IPS-18c (cell line): ENCODE data around the gene GJB3.
A peak's percentile ranks its signal among the peaks of the same experiment; 100 is the strongest.
"Not testable (repeated sequence)": the region's sequence is repeated elsewhere in the genome, so short reads cannot be mapped to it uniquely, and the experiment has no call there.

Source experiments
- H3K4me3 ChIP-seq: 2 replicates; pipeline ENCODE4 v1.7.0; 2013; ENCODE audit warnings: low read depth, mild to moderate bottlenecking, low read length, moderate library complexity; ENCODE audit not compliant: insufficient read depth
- H3K9me3 ChIP-seq: one replicate; pipeline ENCODE4 v1.6.1; 2013; ENCODE audit warnings: mild to moderate bottlenecking, low read length, moderate library complexity; ENCODE audit not compliant: control insufficient read depth, insufficient read depth

The GJB3 gene

DNA sequence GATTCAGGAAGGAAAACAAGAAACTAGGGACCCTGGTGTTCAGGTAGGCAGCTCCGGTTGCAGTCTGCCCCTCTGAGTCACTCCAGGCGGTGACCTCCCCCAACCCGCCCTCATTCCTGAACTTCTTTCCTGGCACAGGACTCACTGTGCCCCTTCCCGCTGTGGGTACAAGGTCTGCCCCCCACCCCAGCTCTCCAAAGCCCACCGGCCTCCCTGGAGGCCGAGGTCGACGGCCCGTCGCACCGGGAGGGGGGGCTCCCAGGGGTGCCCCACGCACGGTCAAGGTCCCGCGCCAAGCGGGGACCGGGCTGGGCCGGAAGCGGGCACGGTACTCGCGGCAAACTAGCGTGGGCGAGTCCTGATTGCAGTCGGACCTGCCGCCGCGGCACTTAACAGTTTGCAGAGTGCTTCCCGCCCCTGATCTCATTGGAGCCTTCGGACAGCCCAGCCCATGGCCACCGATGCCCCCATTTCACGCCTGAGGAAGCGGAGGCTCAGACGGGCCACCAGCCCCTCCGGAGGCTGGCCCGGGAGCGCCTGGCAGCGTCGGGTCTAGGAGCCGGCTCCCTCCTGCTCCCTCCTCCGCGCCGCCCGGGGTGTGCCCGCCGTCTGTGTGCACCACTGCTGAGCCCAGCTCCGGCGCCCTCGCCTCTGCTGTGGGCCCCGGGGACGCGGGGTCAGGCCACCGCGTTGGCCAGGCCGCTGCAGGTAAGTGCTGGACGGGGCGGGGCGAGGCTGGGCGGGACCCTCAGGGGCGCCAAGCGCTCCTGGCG, at the start of gene GJB3:
GJB3 (plus strand) TSS at position 144 of the 773 bp plus-strand sequence. CDS start 3,549 bp downstream, outside the sequence.
- Histone ChIP-seq H3K9me3 (no peaks in the 10 kb centered on the region), H3K4me3 (peak within 1 kb of the TSS; percentile 63)

DNA sequence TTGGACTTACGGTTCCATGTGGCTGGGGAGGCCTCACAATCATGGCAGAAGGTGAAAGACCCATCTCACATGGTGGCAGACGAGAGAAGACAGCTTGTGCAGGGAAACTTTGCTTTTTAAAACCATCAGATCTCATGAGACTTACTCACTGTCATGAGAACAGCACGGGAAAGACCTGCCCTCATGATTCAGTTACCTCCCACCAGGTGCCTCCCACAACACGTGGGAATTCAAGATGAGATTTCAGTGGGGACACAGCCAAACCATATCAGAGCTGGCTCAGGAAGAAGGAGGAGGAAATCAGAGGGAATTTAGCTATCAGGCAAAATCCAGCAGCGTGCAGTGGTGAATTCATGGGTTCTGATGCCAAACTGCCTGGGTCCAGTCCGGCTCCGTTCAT, 48.2 kb upstream of the GJB3 start:
- not testable (repeated sequence) for H3K4me3 ChIP-seq

DNA sequence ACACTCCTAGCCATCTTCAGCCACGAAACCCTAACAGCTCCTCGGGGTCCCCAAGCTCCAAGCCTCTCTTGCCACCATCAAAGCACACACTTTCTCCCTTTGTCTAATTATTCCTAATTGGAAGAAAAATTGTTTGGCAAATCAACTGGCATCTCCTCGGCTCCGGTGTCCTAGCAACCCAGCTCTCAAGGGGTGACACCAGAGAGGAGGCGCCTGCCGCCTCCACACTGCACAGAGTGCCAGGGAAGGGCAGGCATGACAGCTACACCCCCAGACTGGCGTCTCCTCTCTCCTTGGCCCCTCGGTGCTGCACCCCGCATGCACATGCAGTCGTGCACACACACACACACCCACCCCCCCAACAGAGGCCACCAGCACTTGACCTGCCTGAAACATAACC, 44.3 kb upstream of the GJB3 start:
- H3K9me3 ChIP-seq = no peaks in the 10 kb centered on the region
- no peak overlapping the region for H3K4me3 ChIP-seq

More for the DNA sequence above, 48.2 kb upstream of the GJB3 start:
- not testable (repeated sequence) for H3K9me3 ChIP-seq

- not testable (repeated sequence) for H3K4me3 ChIP-seq, H3K9me3 ChIP-seq
Measured at GRCh38 chr1:34737236-34737635, 43.8 kb upstream of the GJB3 start.

GRCh38 chr1:34739613-34740012, 41.4 kb upstream of the GJB3 start:
- H3K9me3 ChIP-seq = peaks cover 3% of the 10 kb centered on the region
- no peak overlapping the region for H3K4me3 ChIP-seq

- H3K9me3 ChIP-seq = peaks cover 3% of the 10 kb centered on the region
- H3K4me3 ChIP-seq = no peak overlapping the region
Measured at GRCh38 chr1:34740161-34740868, 40.7 kb upstream of the GJB3 start.

DNA sequence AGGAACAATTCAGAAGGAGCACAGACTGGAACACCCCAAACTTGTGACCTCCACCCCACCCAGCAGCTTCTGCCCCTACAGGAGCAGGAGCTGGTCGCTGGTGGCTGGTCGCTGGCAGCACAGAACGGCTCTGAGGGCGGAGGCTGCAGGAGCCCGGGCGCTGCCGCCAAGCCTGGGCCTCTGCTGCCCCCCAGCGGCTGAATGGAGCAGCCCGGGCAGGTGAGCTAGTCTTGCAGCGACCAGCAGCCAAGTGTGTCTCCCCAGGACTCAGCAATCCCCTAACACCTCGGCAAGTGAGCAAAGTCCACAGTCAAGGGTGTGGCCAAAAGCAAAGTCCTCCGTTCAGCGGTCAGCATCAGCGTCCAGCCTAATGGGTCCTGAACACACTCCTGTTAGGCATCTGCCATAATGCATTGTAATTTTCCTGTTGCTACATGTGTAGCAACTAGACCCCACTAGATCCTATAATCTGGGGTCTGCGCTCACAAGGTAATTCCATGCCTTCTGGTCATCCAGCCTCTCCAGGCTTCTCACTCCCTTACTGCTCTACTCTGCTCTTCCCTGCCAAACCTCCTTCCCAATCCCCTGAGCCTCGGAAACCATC, 38.2 kb upstream of the GJB3 start:
- no peak overlapping the region for H3K4me3 ChIP-seq

DNA sequence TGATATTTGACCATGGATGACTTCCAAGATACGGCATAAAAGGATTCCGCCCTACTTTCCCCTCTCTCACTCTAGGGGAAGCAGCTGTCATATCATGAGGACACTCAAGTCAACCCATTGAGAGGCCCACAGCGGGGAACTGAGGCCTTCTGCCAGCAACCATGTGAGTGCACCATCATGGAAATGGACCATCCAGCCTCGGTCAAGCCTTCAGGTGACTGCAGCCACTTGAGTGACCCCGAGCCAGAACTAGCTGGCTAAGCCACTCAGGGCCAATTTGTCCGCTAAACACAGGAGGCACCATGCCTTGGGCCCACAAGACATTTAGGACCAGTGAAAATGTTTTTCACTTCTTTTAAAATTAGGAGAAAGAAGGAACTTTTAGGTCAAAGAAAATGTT, 37.2 kb upstream of the GJB3 start:
- Histone ChIP-seq H3K4me3 (no peak overlapping the region), H3K9me3 (peaks cover 3% of the 10 kb centered on the region)

More for the DNA sequence above, 38.2 kb upstream of the GJB3 start:
- H3K9me3 ChIP-seq = peaks cover 3% of the 10 kb centered on the region

DNA sequence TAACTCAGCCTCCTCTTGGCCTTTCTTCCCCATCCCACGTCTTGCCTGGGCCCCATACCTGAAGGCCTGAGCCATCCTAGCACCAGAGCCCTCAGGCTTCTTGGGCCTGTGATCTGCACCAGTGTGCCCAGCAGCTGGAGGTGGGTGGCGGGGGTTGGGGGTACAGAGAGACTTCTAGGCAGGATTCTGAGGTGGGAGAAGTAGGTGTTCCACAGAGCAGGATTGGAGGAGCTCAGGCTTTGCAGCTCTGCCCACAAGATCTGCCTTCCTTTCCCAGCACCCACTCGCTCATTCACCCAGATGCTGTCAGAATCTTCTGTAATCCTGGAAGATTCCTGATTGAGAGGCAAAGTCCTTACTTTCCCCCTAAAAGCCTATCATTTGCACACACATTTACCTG, 36.2 kb upstream of the GJB3 start:
- Histone ChIP-seq H3K9me3 (peaks cover 3% of the 10 kb centered on the region), H3K4me3 (no peak overlapping the region)

GRCh38 chr1:34745666-34746065, 35.3 kb upstream of the GJB3 start:
- H3K4me3 ChIP-seq = no peak overlapping the region
- H3K9me3 ChIP-seq = peaks cover 3% of the 10 kb centered on the region

- H3K4me3 ChIP-seq = no peak overlapping the region
Measured at GRCh38 chr1:34746101-34746500, 34.9 kb upstream of the GJB3 start.

GRCh38 chr1:34746785-34747637, 34.0 kb upstream of the GJB3 start:
- H3K4me3 ChIP-seq = no peak overlapping the region
- peaks cover under 1% of the 10 kb centered on the region for H3K9me3 ChIP-seq

More at GRCh38 chr1:34746101-34746500, 34.9 kb upstream of the GJB3 start:
- peaks cover 3% of the 10 kb centered on the region for H3K9me3 ChIP-seq

DNA sequence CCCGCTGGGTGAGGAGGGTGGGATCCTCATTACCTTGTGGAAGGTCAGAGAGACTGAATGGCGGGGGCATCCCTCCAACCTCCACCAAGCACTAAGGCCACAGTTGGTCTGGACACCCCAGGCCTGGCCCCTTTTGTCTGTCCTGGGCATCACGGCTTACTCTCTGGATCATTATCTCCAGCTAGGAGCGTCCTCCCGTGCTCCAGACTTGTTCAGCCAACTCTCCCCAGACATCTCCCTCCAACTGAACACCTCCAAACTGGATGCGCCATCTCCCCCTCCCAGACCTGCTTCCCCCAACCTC, 33.4 kb upstream of the GJB3 start:
- no peaks in the 10 kb centered on the region for H3K9me3 ChIP-seq
- H3K4me3 ChIP-seq = no peak overlapping the region

DNA sequence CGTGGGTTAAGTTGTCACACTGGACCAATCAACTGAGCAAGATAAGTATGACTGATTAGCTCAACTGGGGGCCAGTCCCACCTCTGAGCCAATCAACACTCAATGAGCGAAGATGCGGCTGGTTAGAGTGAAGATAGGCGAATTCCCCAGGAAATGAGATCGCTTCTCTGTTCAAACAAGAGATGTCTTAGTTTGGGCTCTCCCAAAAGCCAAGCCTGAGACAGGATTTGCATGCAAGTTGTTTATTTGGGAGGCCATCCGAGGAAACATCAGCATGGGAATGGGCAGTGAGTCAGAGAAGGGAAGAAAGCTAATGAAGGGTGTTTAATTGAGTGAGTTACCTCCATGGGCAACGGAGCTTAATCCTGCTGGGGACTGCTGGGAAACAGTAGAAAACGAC, 31.0 kb upstream of the GJB3 start:
- H3K4me3 ChIP-seq = no peak overlapping the region

DNA sequence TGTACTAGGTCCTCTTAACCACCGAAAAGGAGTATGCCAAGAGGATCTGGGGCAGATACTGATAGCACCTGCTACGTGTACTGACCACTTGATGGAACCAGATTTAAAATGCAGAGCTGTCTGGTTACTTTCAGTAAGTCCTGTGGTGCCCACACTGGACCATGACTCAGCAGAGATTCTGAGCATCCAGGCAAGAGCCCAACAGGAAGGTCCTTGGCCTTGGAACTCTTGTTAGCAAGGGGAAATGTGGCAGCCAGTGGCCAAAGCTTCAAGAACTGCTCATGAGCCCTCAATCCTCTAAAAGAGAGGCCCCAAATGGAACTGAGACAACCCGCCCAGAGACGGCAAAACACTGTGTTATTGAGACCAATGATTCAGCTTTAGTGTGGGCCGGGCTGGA, 30.4 kb upstream of the GJB3 start:
- no peaks in the 10 kb centered on the region for H3K9me3 ChIP-seq
- H3K4me3 ChIP-seq = no peak overlapping the region

More for the DNA sequence above, 31.0 kb upstream of the GJB3 start:
- H3K9me3 ChIP-seq = no peaks in the 10 kb centered on the region

DNA sequence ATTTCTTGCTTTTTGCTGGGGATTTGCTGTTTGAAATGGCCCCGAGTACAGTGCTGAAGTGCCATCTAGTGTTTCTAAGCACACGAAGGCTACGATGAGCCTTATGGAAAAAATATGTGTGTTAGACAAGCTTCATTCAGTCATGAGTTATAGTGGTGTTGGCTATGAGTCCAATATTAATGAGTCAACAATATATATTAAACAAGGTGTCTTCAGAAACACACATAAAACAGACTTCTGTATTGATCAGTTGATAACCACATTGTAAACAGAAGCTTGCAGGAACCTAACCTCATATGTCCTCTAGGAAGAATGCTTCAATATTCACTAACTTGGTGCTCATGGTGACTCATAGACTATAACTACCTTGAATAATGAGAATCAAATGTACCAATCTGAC, 27.9 kb upstream of the GJB3 start:
- Histone ChIP-seq H3K9me3 (no peaks in the 10 kb centered on the region), H3K4me3 (no peak overlapping the region)

DNA sequence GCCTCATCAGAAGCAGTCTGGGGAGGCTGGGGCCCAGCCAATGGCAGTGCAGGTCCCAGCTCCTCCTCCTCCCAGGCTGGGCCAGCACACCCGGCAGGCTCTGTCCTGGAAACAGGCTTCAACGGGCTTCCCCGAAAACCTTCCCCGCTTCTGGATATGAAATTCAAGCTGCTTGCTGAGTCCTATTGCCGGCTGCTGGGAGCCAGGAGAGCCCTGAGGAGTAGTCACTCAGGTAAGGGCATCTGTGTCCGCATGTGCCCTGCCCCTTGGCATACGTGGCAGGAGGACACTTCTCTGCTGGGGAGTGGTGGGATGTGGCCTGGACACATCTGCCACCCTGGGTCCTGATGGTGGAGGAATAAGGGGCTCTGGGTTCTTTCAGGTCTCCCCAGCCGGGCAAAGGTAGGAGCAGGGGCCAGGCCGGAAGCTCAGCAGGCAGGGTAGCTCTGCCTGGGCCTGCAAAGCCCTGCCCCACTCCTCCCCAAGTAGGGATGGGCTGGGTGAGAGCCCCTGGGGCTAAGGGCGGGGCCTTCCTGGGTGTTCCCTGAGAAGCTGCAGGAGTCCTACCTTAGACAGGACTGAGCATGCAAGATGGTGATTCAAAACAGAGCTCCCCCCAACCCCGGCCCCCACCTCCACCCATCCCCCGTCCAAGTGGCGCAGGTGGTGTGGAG, 25.9 kb upstream of the GJB3 start, which contains the start of gene GJB5:
GJB5 (plus strand) TSS at position 84 of the 674 bp plus-strand sequence. CDS start 2,284 bp downstream, outside the sequence.
- Histone ChIP-seq H3K9me3 (no peaks in the 10 kb centered on the region), H3K4me3 (no peak within 1 kb of the TSS)
